GM18519 (cell line): Measurements from ENCODE around the gene PACC1.
A peak's percentile ranks its signal among the peaks of the same experiment; 100 is the strongest.
"Not testable (repeated sequence)": the region's sequence is repeated elsewhere in the genome, so short reads cannot be mapped to it uniquely, and the experiment has no call there.

Experiments
- ATAC-seq: cut with Tn5 transposase; IDR thresholded peaks from one replicate; pipeline ENCODE4 v1.9.1; 2021; ENCODE audit warnings: mild to moderate bottlenecking, moderate library complexity; ENCODE audit not compliant: unreplicated experiment, low FRiP score

PACC1 gene

GRCh38 chr1:212401838-212402582 is 12.7 kb downstream of the PACC1 start:
- no peak for ATAC-seq

GRCh38 chr1:212401042-212401441 is 13.6 kb downstream of the PACC1 start:
- no peak for ATAC-seq

GRCh38 chr1:212397171-212397570 is 17.5 kb downstream of the PACC1 start:
- ATAC-seq, result no peak

GRCh38 chr1:212396638-212397037 is 18.0 kb downstream of the PACC1 start:
- ATAC-seq, result no peak

GRCh38 chr1:212395678-212396437 is 18.8 kb downstream of the PACC1 start:
- not testable (repeated sequence) for ATAC-seq

- no peak for ATAC-seq
Observed at GRCh38 chr1:212388985-212389716, 25.5 kb downstream of the PACC1 start.

- no peak for ATAC-seq
Observed at GRCh38 chr1:212386029-212386428, 28.7 kb downstream of the PACC1 start.

- no peak for ATAC-seq
Observed at GRCh38 chr1:212381397-212382035, 33.2 kb downstream of the PACC1 start.

- ATAC-seq, result no peak
Observed at GRCh38 chr1:212379366-212379765, 35.3 kb downstream of the PACC1 start.

GRCh38 chr1:212377644-212378043 is 37.0 kb downstream of the PACC1 start:
- no peak for ATAC-seq

- ATAC-seq, result no peak
Observed at GRCh38 chr1:212375986-212376385, 38.7 kb downstream of the PACC1 start.

GRCh38 chr1:212368073-212368484 is 46.6 kb downstream of the PACC1 start:
- ATAC-seq, result peak; percentile 72

- ATAC-seq, result no peak
Observed at GRCh38 chr1:212367474-212368072, 47.1 kb downstream of the PACC1 start.

- no peak for ATAC-seq
Observed at GRCh38 chr1:212366901-212367300, 47.8 kb downstream of the PACC1 start.

GRCh38 chr1:212364985-212365384 is 49.7 kb downstream of the PACC1 start:
- no peak for ATAC-seq

- ATAC-seq, result no peak
Observed at GRCh38 chr1:212359794-212360479, 54.7 kb downstream of the PACC1 start.

- ATAC-seq, result no peak
Observed at GRCh38 chr1:212355230-212355969, 59.3 kb downstream of the PACC1 start.

GRCh38 chr1:212354464-212354863 is 60.2 kb downstream of the PACC1 start:
- no peak for ATAC-seq

GRCh38 chr1:212353181-212353580 is 61.5 kb downstream of the PACC1 start:
- no peak for ATAC-seq
